Gastrocnemius medialis (tissue), 4 donors: ENCODE results near the gene SPRN.

Experiments
- CTCF ChIP-seq, 5 experiments: fragments of 450-650 bp in 3 of 5; fragments of 200-600 bp in 2 of 5; sonication (generic) in 2 of 5; IDR thresholded peaks in 4 of 5; conservative IDR thresholded peaks in 1 of 5; 1 replicate in 4 of 5; 2 replicates in 1 of 5; pipeline ENCODE4 v1.5.1; 2016 to 2019; ENCODE audit warnings: antibody characterized with exemption in 5 of 5, mild to moderate bottlenecking in 3 of 5, moderate library complexity in 3 of 5
- POLR2A ChIP-seq, 2 donors: fragments of 450-650 bp; IDR thresholded peaks; one replicate each; pipeline ENCODE4 v1.6.1; 2017; ENCODE audit warnings: antibody characterized with exemption in 2 of 2, mild to moderate bottlenecking in 2 of 2, moderate library complexity in 2 of 2

- TF ChIP-seq POLR2A (IDR thresholded peaks at IDR 0.05) = no peak
- no peak for TF ChIP-seq CTCF (IDR thresholded peaks at IDR 0.05 in 4 of 5, conservative IDR thresholded peaks at IDR 0.05 in 1 of 5)
Observed at GRCh38 chr10:133419211-133419950, 5.0 kb downstream of the SPRN start.
